ENCODE results near the gene CBX4. TPM values are rescaled to one million over a fixed set of nuclear protein-coding genes. Genes with fewer than 3 reads are reported as not detected.

CBX4 gene
- total and polyA plus RNA-seq, 2 of the 13 experiments (the other 11 are each of a cell fraction or from before 2014, with no cell fraction given) = 25.8 to 50.8 TPM

DNA sequence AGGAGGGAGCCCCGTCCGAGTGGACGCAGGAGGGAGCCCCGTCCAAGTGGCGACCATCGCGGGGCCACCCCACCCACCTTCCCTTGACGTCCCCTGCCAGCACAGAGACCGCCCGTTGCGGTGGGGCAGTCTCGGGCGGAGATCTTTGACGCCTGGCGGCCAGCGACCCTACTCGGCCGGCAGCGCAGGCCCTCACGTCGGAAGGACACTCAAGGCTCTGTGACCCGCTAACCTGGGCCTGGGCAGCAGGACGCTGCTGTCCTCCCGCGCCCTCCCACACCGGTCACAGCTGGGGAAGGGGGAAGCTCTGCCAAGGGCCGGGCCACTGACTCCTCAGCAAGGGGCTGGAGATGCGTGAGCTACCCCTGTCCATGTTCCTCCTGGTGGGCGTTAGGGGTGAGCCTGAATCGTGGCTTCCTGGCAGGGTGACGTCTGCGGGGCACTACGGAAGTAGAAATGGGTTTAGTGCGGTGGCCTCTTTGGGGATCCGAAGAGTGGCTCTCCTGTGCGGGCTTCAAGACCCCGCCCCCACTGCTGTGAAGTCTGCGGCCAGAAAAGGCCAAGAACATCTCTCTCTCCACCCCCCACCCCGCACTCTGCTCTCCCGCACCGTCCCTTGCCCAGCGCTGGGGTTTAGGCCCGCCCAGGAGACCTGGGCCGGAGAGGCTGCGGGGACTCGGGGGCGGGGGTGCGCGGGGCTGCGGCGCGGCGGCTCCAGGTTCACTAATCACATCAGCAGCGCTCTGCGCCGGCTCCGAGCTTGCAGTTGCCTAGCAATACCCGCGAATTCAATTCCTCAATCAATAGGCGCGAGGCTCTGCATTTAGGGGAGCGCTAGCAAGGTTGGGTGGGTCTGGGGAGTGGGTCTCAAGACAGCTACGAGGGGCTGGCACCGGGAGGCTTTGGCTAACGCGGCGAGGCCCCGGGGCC, 48.2 kb downstream of the CBX4 start (continued):
- TF ChIP-seq ZNF580 (CRISPR knock-in tag; IDR thresholded peaks at IDR 0.05; ENCODE audit: borderline replicate concordance, low read depth) = no peak
- peak; percentile 66; the same call in 1 of the 2 replicates for TF ChIP-seq ZNF451 (CRISPR knock-in tag; IDR thresholded peaks at IDR 0.05)
- no peak for TF ChIP-seq DPF2 (CRISPR knock-in tag; IDR thresholded peaks at IDR 0.05; ENCODE audit: borderline replicate concordance, low read depth)
- no peak for TF ChIP-seq HOXA9 (CRISPR knock-in tag; IDR thresholded peaks at IDR 0.05; ENCODE audit: borderline replicate concordance)
- no peak for TF ChIP-seq SMYD3 (CRISPR knock-in tag; IDR thresholded peaks at IDR 0.05)
- TF ChIP-seq ZNF251 (CRISPR knock-in tag; IDR thresholded peaks at IDR 0.05) = no peak
- no peak for TF ChIP-seq MATR3 (CRISPR knock-in tag; IDR thresholded peaks at IDR 0.05)
- no peak for TF ChIP-seq ZBTB43 (CRISPR knock-in tag; conservative IDR thresholded peaks at IDR 0.05)
- no peak for TF ChIP-seq ZBTB3 (CRISPR knock-in tag; IDR thresholded peaks at IDR 0.05; ENCODE audit: borderline replicate concordance, low read depth)
- TF ChIP-seq ZNF713 (CRISPR knock-in tag; IDR thresholded peaks at IDR 0.05) = no peak
- no peak for TF ChIP-seq GFI1 (CRISPR knock-in tag; IDR thresholded peaks at IDR 0.05; ENCODE audit: borderline replicate concordance)
- no peak for TF ChIP-seq MAZ (IDR thresholded peaks at IDR 0.05; ENCODE audit: borderline replicate concordance, low read depth, low read length)
- peak; percentile 49 for TF ChIP-seq MAZ (CRISPR knock-in tag; IDR thresholded peaks at IDR 0.05; ENCODE audit: low read depth)
- no peak for TF ChIP-seq NFKBIZ (CRISPR knock-in tag; IDR thresholded peaks at IDR 0.05)
- no peak for TF ChIP-seq MAX (IDR thresholded peaks at IDR 0.05)
- TF ChIP-seq, protein P1, sequence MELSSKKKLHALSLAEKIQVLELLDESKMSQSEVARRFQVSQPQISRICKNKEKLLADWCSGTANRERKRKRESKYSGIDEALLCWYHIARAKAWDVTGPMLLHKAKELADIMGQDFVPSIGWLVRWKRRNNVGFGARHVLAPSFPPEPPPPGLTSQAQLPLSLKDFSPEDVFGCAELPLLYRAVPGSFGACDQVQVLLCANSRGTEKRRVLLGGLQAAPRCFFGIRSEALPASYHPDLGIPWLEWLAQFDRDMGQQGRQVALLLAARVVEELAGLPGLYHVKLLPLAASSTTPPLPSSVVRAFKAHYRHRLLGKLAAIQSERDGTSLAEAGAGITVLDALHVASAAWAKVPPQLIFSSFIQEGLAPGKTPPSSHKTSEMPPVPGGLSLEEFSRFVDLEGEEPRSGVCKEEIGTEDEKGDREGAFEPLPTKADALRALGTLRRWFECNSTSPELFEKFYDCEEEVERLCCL (CRISPR knock-in tag; IDR thresholded peaks at IDR 0.05; ENCODE audit: borderline replicate concordance) = no peak
- TF ChIP-seq FOXJ3 (CRISPR knock-in tag; IDR thresholded peaks at IDR 0.05; ENCODE audit: borderline replicate concordance) = no peak
- TF ChIP-seq NAIF1 (CRISPR knock-in tag; IDR thresholded peaks at IDR 0.05; ENCODE audit: borderline replicate concordance) = no peak
- TF ChIP-seq, protein P2, sequence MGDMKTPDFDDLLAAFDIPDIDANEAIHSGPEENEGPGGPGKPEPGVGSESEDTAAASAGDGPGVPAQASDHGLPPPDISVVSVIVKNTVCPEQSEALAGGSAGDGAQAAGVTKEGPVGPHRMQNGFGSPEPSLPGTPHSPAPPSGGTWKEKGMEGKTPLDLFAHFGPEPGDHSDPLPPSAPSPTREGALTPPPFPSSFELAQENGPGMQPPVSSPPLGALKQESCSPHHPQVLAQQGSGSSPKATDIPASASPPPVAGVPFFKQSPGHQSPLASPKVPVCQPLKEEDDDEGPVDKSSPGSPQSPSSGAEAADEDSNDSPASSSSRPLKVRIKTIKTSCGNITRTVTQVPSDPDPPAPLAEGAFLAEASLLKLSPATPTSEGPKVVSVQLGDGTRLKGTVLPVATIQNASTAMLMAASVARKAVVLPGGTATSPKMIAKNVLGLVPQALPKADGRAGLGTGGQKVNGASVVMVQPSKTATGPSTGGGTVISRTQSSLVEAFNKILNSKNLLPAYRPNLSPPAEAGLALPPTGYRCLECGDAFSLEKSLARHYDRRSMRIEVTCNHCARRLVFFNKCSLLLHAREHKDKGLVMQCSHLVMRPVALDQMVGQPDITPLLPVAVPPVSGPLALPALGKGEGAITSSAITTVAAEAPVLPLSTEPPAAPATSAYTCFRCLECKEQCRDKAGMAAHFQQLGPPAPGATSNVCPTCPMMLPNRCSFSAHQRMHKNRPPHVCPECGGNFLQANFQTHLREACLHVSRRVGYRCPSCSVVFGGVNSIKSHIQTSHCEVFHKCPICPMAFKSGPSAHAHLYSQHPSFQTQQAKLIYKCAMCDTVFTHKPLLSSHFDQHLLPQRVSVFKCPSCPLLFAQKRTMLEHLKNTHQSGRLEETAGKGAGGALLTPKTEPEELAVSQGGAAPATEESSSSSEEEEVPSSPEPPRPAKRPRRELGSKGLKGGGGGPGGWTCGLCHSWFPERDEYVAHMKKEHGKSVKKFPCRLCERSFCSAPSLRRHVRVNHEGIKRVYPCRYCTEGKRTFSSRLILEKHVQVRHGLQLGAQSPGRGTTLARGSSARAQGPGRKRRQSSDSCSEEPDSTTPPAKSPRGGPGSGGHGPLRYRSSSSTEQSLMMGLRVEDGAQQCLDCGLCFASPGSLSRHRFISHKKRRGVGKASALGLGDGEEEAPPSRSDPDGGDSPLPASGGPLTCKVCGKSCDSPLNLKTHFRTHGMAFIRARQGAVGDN (CRISPR knock-in tag; IDR thresholded peaks at IDR 0.05) = no peak
- no peak for TF ChIP-seq KDM5A (IDR thresholded peaks at IDR 0.05; ENCODE audit: borderline replicate concordance, low read length)
- TF ChIP-seq KDM6A (CRISPR knock-in tag; IDR thresholded peaks at IDR 0.05; ENCODE audit: low read depth) = no peak
